Astrocyte (in vitro differentiated cells and primary cell): ENCODE measurements around the gene CDSN. TPM values are rescaled to one million over a fixed set of nuclear protein-coding genes. Genes with fewer than 3 reads are reported as not detected.

ENCODE experiments used
- DNase-seq: peaks from one replicate; pipeline ENCODE4 v3.0.0-alpha.2; 2010; ENCODE audit warnings: low read depth
- FAIRE-seq: peaks from 2 replicates; lab custom pipeline; 2011; peaks lifted over from hg19 to GRCh38; lab: Jason Lieb, UNC
- H2AFZ ChIP-seq: 2 replicates; pipeline ENCODE4 v1.6.0; 2012; ENCODE audit warnings: low read depth, low read length, inconsistent platforms
- H3K27ac ChIP-seq: 2 replicates; pipeline ENCODE4 v1.5.1; 2011; ENCODE audit warnings: low read depth, low read length, inconsistent platforms
- H3K27me3 ChIP-seq: 2 replicates; pipeline ENCODE4 v1.6.0; 2011; ENCODE audit warnings: low read length, inconsistent platforms; ENCODE audit not compliant: insufficient read depth
- H3K36me3 ChIP-seq: 2 replicates; pipeline ENCODE4 v1.5.1; 2011; ENCODE audit warnings: low read length, inconsistent platforms; ENCODE audit not compliant: insufficient read depth
- H3K4me1 ChIP-seq: 2 replicates; pipeline ENCODE4 v1.5.1; 2011; ENCODE audit warnings: low read length, inconsistent platforms; ENCODE audit not compliant: insufficient read depth
- H3K4me2 ChIP-seq: 2 replicates; pipeline ENCODE4 v1.6.0; 2012; ENCODE audit warnings: low read length, inconsistent platforms
- H3K4me3 ChIP-seq: 2 replicates; pipeline ENCODE4 v1.5.1; 2011; ENCODE audit warnings: low read depth, mild to moderate bottlenecking, low read length, inconsistent platforms; ENCODE audit not compliant: insufficient read depth
- H3K79me2 ChIP-seq: 2 replicates; pipeline ENCODE4 v1.6.0; 2012; ENCODE audit warnings: mild to moderate bottlenecking, low read length, inconsistent platforms; ENCODE audit not compliant: insufficient read depth
- H3K9ac ChIP-seq: 2 replicates; pipeline ENCODE4 v1.6.0; 2012; ENCODE audit warnings: mild to moderate bottlenecking, low read length, inconsistent platforms
- H3K9me3 ChIP-seq: 2 replicates; pipeline ENCODE4 v1.5.1; 2012; ENCODE audit warnings: low read depth, mild to moderate bottlenecking, low read length, inconsistent platforms; ENCODE audit not compliant: insufficient read depth
- H4K20me1 ChIP-seq: 2 replicates; pipeline ENCODE4 v1.6.0; 2012; ENCODE audit warnings: low read length, inconsistent platforms; ENCODE audit not compliant: insufficient read depth
- H3K27ac Mint-ChIP-seq: one replicate; pipeline ENCODE4 v1.8.0; 2021; ENCODE audit warnings: mild to moderate bottlenecking, mixed read lengths; ENCODE audit not compliant: unreplicated experiment
- H3K27me3 Mint-ChIP-seq: one replicate; pipeline ENCODE4 v1.8.0; 2021; ENCODE audit warnings: low read depth, mixed read lengths; ENCODE audit not compliant: unreplicated experiment
- H3K36me3 Mint-ChIP-seq: one replicate; pipeline ENCODE4 v1.8.0; 2021; ENCODE audit warnings: low read depth, mixed read lengths; ENCODE audit not compliant: unreplicated experiment
- H3K4me1 Mint-ChIP-seq: one replicate; pipeline ENCODE4 v1.8.0; 2021; ENCODE audit warnings: low read depth, mixed read lengths; ENCODE audit not compliant: unreplicated experiment
- H3K4me3 Mint-ChIP-seq: one replicate; pipeline ENCODE4 v1.8.0; 2021; ENCODE audit warnings: mild to moderate bottlenecking, moderate library complexity, mixed read lengths; ENCODE audit not compliant: unreplicated experiment
- H3K9me3 Mint-ChIP-seq: one replicate; pipeline ENCODE4 v1.8.0; 2021; ENCODE audit warnings: mild to moderate bottlenecking, mixed read lengths; ENCODE audit not compliant: unreplicated experiment
- CTCF ChIP-seq: IDR thresholded peaks from 2 replicates; pipeline ENCODE4 v1.5.1; 2011; ENCODE audit warnings: low read depth, mild to moderate bottlenecking, inconsistent platforms, low read length, moderate library complexity; ENCODE audit not compliant: insufficient read depth
- EZH2 ChIP-seq: IDR thresholded peaks from 2 replicates; pipeline ENCODE4 v1.6.1; 2012; ENCODE audit warnings: mild to moderate bottlenecking, low read length, inconsistent platforms; ENCODE audit not compliant: insufficient read depth
- total RNA-seq: library from RNA; stranded (reverse); gene quantifications from 2 replicates; pipeline ENCODE4 v1.2.1, GENCODE V29; 2021

The CDSN gene
- total RNA-seq, 1 donor from 2014 or later = 0.27 TPM

GRCh38 chr6:31091680-31092079, 28.6 kb downstream of the CDSN start:
- DNase-seq = no peak
- H3K9me3 Mint-ChIP-seq = peaks cover 4% of the 10 kb centered on the region
- no peaks in the 10 kb centered on the region for H3K36me3 Mint-ChIP-seq
- H3K27me3 Mint-ChIP-seq = peaks cover 4% of the 10 kb centered on the region
- H3K4me3 Mint-ChIP-seq = no peak overlapping the region
- Histone ChIP-seq H2AFZ (no peak overlapping the region), H4K20me1 (no peaks in the 10 kb centered on the region), H3K4me2 (no peak overlapping the region), H3K9me3 (no peaks in the 10 kb centered on the region), H3K36me3 (no peaks in the 10 kb centered on the region), H3K9ac (no peak overlapping the region), H3K27me3 (no peaks in the 10 kb centered on the region), H3K27ac (no peak overlapping the region), H3K4me3 (no peak overlapping the region), H3K4me1 (peaks cover 7% of the 10 kb centered on the region), H3K79me2 (no peaks in the 10 kb centered on the region)
- TF ChIP-seq CTCF = no peak
- no peak for TF ChIP-seq EZH2
- peaks cover 7% of the 10 kb centered on the region for H3K4me1 Mint-ChIP-seq
- FAIRE-seq = no peak
- no peak overlapping the region for H3K27ac Mint-ChIP-seq

GRCh38 chr6:31090973-31091364, 29.3 kb downstream of the CDSN start:
- Mint-ChIP-seq H3K27me3 (peaks cover 2% of the 10 kb centered on the region), H3K4me1 (peaks cover 14% of the 10 kb centered on the region), H3K4me3 (no peak overlapping the region), H3K36me3 (no peaks in the 10 kb centered on the region), H3K9me3 (peaks cover 4% of the 10 kb centered on the region), H3K27ac (no peak overlapping the region)
- Histone ChIP-seq H3K27ac (no peak overlapping the region), H2AFZ (no peak overlapping the region), H4K20me1 (no peaks in the 10 kb centered on the region), H3K4me3 (no peak overlapping the region), H3K9ac (no peak overlapping the region), H3K36me3 (no peaks in the 10 kb centered on the region), H3K27me3 (no peaks in the 10 kb centered on the region), H3K4me2 (no peak overlapping the region), H3K9me3 (no peaks in the 10 kb centered on the region), H3K4me1 (peaks cover 14% of the 10 kb centered on the region), H3K79me2 (no peaks in the 10 kb centered on the region)
- TF ChIP-seq CTCF (no peak), EZH2 (no peak)
- FAIRE-seq (no peak), DNase-seq (no peak)

- FAIRE-seq (no peak), DNase-seq (no peak)
- H3K4me3 Mint-ChIP-seq = no peak overlapping the region
- Histone ChIP-seq H3K79me2 (no peaks in the 10 kb centered on the region), H3K4me1 (peaks cover 17% of the 10 kb centered on the region), H3K27ac (no peak overlapping the region), H3K9ac (no peak overlapping the region), H3K4me2 (no peak overlapping the region), H3K27me3 (no peaks in the 10 kb centered on the region), H3K4me3 (no peak overlapping the region), H3K36me3 (no peaks in the 10 kb centered on the region), H4K20me1 (no peaks in the 10 kb centered on the region), H3K9me3 (no peaks in the 10 kb centered on the region), H2AFZ (no peak overlapping the region)
- H3K9me3 Mint-ChIP-seq = peaks cover 4% of the 10 kb centered on the region
- TF ChIP-seq EZH2 = no peak
- TF ChIP-seq CTCF = no peak
- peaks cover 18% of the 10 kb centered on the region for H3K4me1 Mint-ChIP-seq
- no peak overlapping the region for H3K27ac Mint-ChIP-seq
- no peaks in the 10 kb centered on the region for H3K36me3 Mint-ChIP-seq
- H3K27me3 Mint-ChIP-seq = peaks cover 2% of the 10 kb centered on the region
These were observed 29.8 kb downstream of the CDSN start for GRCh38 chr6:31090275-31090972.
